H1 (cell line): Measurements from ENCODE around the gene TAMALIN. TPM values are rescaled to one million over a fixed set of nuclear protein-coding genes. Genes with fewer than 3 reads are reported as not detected.

Experiments
- CTCF ChIA-PET: fragments of 300-600 bp; sonication (Branson Sonifier 250); formaldehyde crosslinking; loops from one replicate; lab custom pipeline; 2021; ENCODE audit not compliant: partially characterized antibody; lab: Charles Lee
- POLR2A ChIA-PET: fragments of 300-600 bp; sonication (Branson Sonifier 250); formaldehyde crosslinking; loops from one replicate; lab custom pipeline; 2021; ENCODE audit warnings: inconsistent platforms; ENCODE audit not compliant: partially characterized antibody; lab: Charles Lee
- DNase-seq, 2 experiments: peaks; one replicate each; pipeline versions ENCODE4 v3.0.0 to v3.0.0-alpha.2; 2010 to 2022; ENCODE audit warnings: low spot score in 2 of 2, low read depth in 1 of 2, mixed read lengths in 1 of 2
- FAIRE-seq: peaks from 2 replicates; lab custom pipeline; 2011; peaks lifted over from hg19 to GRCh38; lab: Jason Lieb, UNC
- H2AFZ ChIP-seq: 2 replicates; pipeline ENCODE4 v1.8.1; 2012; ENCODE audit warnings: low read length, inconsistent platforms
- H2AK5ac ChIP-seq: 2 replicates; pipeline ENCODE4 v1.6.1; 2013; ENCODE audit warnings: low read depth, low read length
- H2BK120ac ChIP-seq: replicated peaks from 2 replicates; pipeline ENCODE3; 2013; ENCODE audit warnings: low read depth, low read length, inconsistent platforms
- H2BK12ac ChIP-seq: 2 replicates; pipeline ENCODE4 v1.6.1; 2013; ENCODE audit warnings: low read depth, low read length
- H2BK15ac ChIP-seq: 2 replicates; pipeline ENCODE4 v1.6.1; 2013; ENCODE audit warnings: low read length
- H2BK20ac ChIP-seq: 2 replicates; pipeline ENCODE4 v1.6.1; 2013; ENCODE audit warnings: low read length
- H2BK5ac ChIP-seq: 2 replicates; pipeline ENCODE4 v1.6.1; 2013; ENCODE audit warnings: low read depth, low read length
- H3K14ac ChIP-seq: 2 replicates; pipeline ENCODE4 v1.6.1; 2013; ENCODE audit warnings: inconsistent platforms; ENCODE audit not compliant: insufficient read length
- H3K18ac ChIP-seq: 2 replicates; pipeline ENCODE4 v1.6.1; 2013; ENCODE audit warnings: low read length; ENCODE audit errors: extremely low read depth
- H3K23ac ChIP-seq: 2 replicates; pipeline ENCODE4 v1.6.1; 2013; ENCODE audit warnings: inconsistent platforms; ENCODE audit not compliant: insufficient read length
- H3K23me2 ChIP-seq: 2 replicates; pipeline ENCODE4 v1.6.1; 2013; ENCODE audit warnings: low read depth, low read length
- H3K27ac ChIP-seq: 2 replicates; pipeline ENCODE4 v1.6.1; 2011; ENCODE audit warnings: low read depth, low read length, inconsistent platforms
- H3K27me3 ChIP-seq, 4 experiments: replicated peaks in 1 of 4; 1 replicate in 1 of 4; 2 replicates in 3 of 4; pipeline versions ENCODE4 v1.6.1 to v1.8.1; 2011 to 2013; ENCODE audit warnings: low read length in 3 of 4, mild to moderate bottlenecking in 3 of 4, inconsistent platforms in 2 of 4, mixed read lengths in 2 of 4, moderate library complexity in 1 of 4; ENCODE audit not compliant: control insufficient read depth in 3 of 4, insufficient read depth in 3 of 4; ENCODE audit errors: extremely low read depth in 1 of 4
- H3K36me3 ChIP-seq, 4 experiments: 2 replicates each; pipeline versions ENCODE4 v1.6.1 to v1.8.1; 2011 to 2013; ENCODE audit warnings: mild to moderate bottlenecking in 4 of 4, low read length in 3 of 4, moderate library complexity in 2 of 4, control low read depth in 1 of 4, inconsistent platforms in 1 of 4; ENCODE audit not compliant: insufficient read depth in 4 of 4, control insufficient read depth in 2 of 4
- H3K4ac ChIP-seq: replicated peaks from 2 replicates; pipeline ENCODE3; 2013; ENCODE audit warnings: low read length, low read depth, mixed read lengths, inconsistent platforms; ENCODE audit not compliant: insufficient read length
- H3K4me1 ChIP-seq, 4 experiments: replicated peaks in 1 of 4; 1 replicate in 1 of 4; 2 replicates in 3 of 4; pipeline versions ENCODE4 v1.6.1 to v1.8.1; 2011 to 2013; ENCODE audit warnings: low read length in 3 of 4, inconsistent platforms in 2 of 4, mixed read lengths in 1 of 4; ENCODE audit not compliant: insufficient read depth in 4 of 4, control insufficient read depth in 3 of 4
- H3K4me2 ChIP-seq, 2 experiments: 2 replicates each; pipeline versions ENCODE4 v1.6.1 to v1.8.1; 2011 to 2013; ENCODE audit warnings: low read depth in 2 of 2, low read length in 2 of 2, control low read depth in 1 of 2, inconsistent platforms in 1 of 2, mild to moderate bottlenecking in 1 of 2; ENCODE audit not compliant: insufficient read depth in 1 of 2
- H3K4me3 ChIP-seq, 4 experiments: fragments of 200-600, 300-600 bp in 1 of 4; sonication (generic), shearing (Covaris generic), sonication (Bioruptor Twin) in 1 of 4; 2 replicates each; pipeline versions ENCODE4 v1.5.1 to v1.8.1; 2011 to 2016; ENCODE audit warnings: low read length in 4 of 4, low read depth in 3 of 4, control low read depth in 2 of 4, inconsistent platforms in 2 of 4, mild to moderate bottlenecking in 2 of 4, mixed read lengths in 1 of 4, moderate library complexity in 1 of 4; ENCODE audit not compliant: insufficient read depth in 2 of 4; ENCODE audit errors: extremely low read depth in 1 of 4
- H3K56ac ChIP-seq: replicated peaks from 2 replicates; pipeline ENCODE3; 2013; ENCODE audit warnings: low read depth, mild to moderate bottlenecking, mixed read lengths, low read length, inconsistent platforms; ENCODE audit not compliant: insufficient read length
- H3K79me1 ChIP-seq: 2 replicates; pipeline ENCODE4 v1.6.1; 2013; ENCODE audit warnings: low read depth, low read length, control low read depth
- H3K79me2 ChIP-seq, 2 experiments: 2 replicates each; pipeline versions ENCODE4 v1.6.1 to v1.8.1; 2012 to 2013; ENCODE audit warnings: low read length in 2 of 2, mild to moderate bottlenecking in 2 of 2, inconsistent platforms in 1 of 2; ENCODE audit not compliant: insufficient read depth in 2 of 2, control insufficient read depth in 1 of 2
- H3K9ac ChIP-seq, 4 experiments: replicated peaks in 1 of 4; 1 replicate in 1 of 4; 2 replicates in 3 of 4; pipeline versions ENCODE4 v1.6.1 to v1.8.1; 2011 to 2013; ENCODE audit warnings: low read depth in 3 of 4, low read length in 3 of 4, control low read depth in 2 of 4, mild to moderate bottlenecking in 2 of 4, moderate library complexity in 2 of 4, inconsistent platforms in 1 of 4; ENCODE audit errors: extremely low read depth in 1 of 4
- H3K9me3 ChIP-seq, 2 experiments: 2 replicates each; pipeline versions ENCODE4 v1.6.1 to v1.8.1; 2012 to 2013; ENCODE audit warnings: mild to moderate bottlenecking in 2 of 2, moderate library complexity in 2 of 2, control low read depth in 1 of 2, inconsistent platforms in 1 of 2, low read depth in 1 of 2, low read length in 1 of 2, mixed read lengths in 1 of 2; ENCODE audit not compliant: insufficient read depth in 2 of 2
- H4K20me1 ChIP-seq, 2 experiments: replicated peaks in 1 of 2; 2 replicates each; pipeline versions ENCODE3 to v1.8.1; 2011 to 2013; ENCODE audit warnings: inconsistent platforms in 2 of 2, low read length in 2 of 2, mild to moderate bottlenecking in 1 of 2; ENCODE audit not compliant: insufficient read depth in 2 of 2, control insufficient read depth in 1 of 2
- H4K5ac ChIP-seq: 2 replicates; pipeline ENCODE4 v1.6.1; 2013; ENCODE audit warnings: low read length, low read depth, mixed read lengths, inconsistent platforms; ENCODE audit not compliant: insufficient read length
- H4K8ac ChIP-seq: 2 replicates; pipeline ENCODE4 v1.8.0; 2013; ENCODE audit warnings: mild to moderate bottlenecking, moderate library complexity, low read length, inconsistent platforms; ENCODE audit not compliant: insufficient read depth; ENCODE audit errors: extremely low read depth
- H4K91ac ChIP-seq: replicated peaks from 2 replicates; pipeline ENCODE3; 2013; ENCODE audit warnings: low read length, mixed read lengths, inconsistent platforms; ENCODE audit not compliant: insufficient read length
- GABPA ChIP-seq: IDR thresholded peaks from 2 replicates; pipeline ENCODE4 v1.6.1; 2011; ENCODE audit warnings: mild to moderate bottlenecking, low read length, moderate library complexity, borderline replicate concordance; ENCODE audit not compliant: insufficient read depth
- SP2 ChIP-seq: IDR thresholded peaks from 2 replicates; pipeline ENCODE4 v1.6.1; 2012; ENCODE audit warnings: mild to moderate bottlenecking, low read length, inconsistent platforms
- TAF1 ChIP-seq: IDR thresholded peaks from 2 replicates; pipeline ENCODE4 v1.6.1; 2011; ENCODE audit warnings: mild to moderate bottlenecking, low read depth, low read length
- TAF7 ChIP-seq: optimal IDR thresholded peaks from 2 replicates; pipeline ENCODE3; 2011; ENCODE audit warnings: low read depth, mild to moderate bottlenecking, inconsistent platforms, low read length, moderate library complexity, borderline replicate concordance
- WGBS, 2 experiments: shearing (Covaris generic) in 1 of 2; methylation state at CpG; one replicate each; pipeline versions ENCODE4 v1.1.6 to v1.1.7; 2013 to 2015; ENCODE audit warnings: low lambda C conversion rate in 2 of 2, mixed read lengths in 2 of 2, inconsistent platforms in 1 of 2, low coverage in 1 of 2, missing lambda C conversion rate in 1 of 2; ENCODE audit not compliant: insufficient replicate concordance in 2 of 2, insufficient coverage in 1 of 2, insufficient read length in 1 of 2; ENCODE audit errors: extremely low coverage in 1 of 2, missing lambda C conversion rate in 1 of 2; 5-methylcytosine and 5-hydroxymethylcytosine counted together
- polyA plus RNA-seq, 7 experiments: library from polyadenylated mRNA; depleted of rRNA in 3 of 7; stranded (reverse) in 5 of 7; unstranded in 2 of 7; fragments of >200 nt in 5 of 7; fragments of 200-250 nt in 2 of 7; gene quantifications; 1 replicate in 5 of 7; 2 replicates in 1 of 7; 4 replicates in 1 of 7; pipeline versions ENCODE4 v1.2.1 to v1.2.3, GENCODE V29; 2011 to 2013; ENCODE audit warnings: missing spikeins in 2 of 7, mixed read lengths in 2 of 7
- total RNA-seq: library from RNA; stranded (reverse); fragmentation: NEBNext Ultra II Directional; extraction: Animal tissue kit (Norgen Biotek cat#: 25700); gene quantifications from 2 replicates; pipeline ENCODE4 v1.2.1, GENCODE V29; 2021

Gene TAMALIN
- total and polyA plus RNA-seq, 2 of the 8 experiments (the other 6 are each of a cell fraction or from before 2014, with no cell fraction given): 2.6 to 4.9 TPM

- 88% methylated on average over 16 of the region's 21 CpGs; no CpG with 5 or more reads in 1 of the 2 experiments for WGBS, 2 experiments
- Histone ChIP-seq H3K23ac (no peak overlapping the region), H2BK20ac (no peak overlapping the region)
These were observed 36.9 kb downstream of the TAMALIN start for GRCh38 chr12:52043386-52044212.

More at GRCh38 chr12:52043386-52044212, 36.9 kb downstream of the TAMALIN start:
- Histone ChIP-seq H4K5ac (no peak overlapping the region), H3K79me2 (peaks cover 0 to 19% of the 10 kb centered on the region in 2 experiments; a peak in 2 of 4 replicates), H2AK5ac (no peak overlapping the region), H3K14ac (no peak overlapping the region), H2BK120ac (no peak overlapping the region), H3K4me2 (no peak overlapping the region), H2BK15ac (no peak overlapping the region), H2AFZ (no peak overlapping the region), H3K9ac (no peak overlapping the region), H3K4ac (no peak overlapping the region), H3K4me1 (peaks cover 0 to 3% (median 0%) of the 10 kb centered on the region in 4 experiments; a peak in 2 of 7 replicates), H3K56ac (no peak overlapping the region), H3K18ac (no peak overlapping the region), H3K79me1 (peaks cover 4% of the 10 kb centered on the region), H3K23me2 (no peaks in the 10 kb centered on the region), H3K9me3 (no peaks in the 10 kb centered on the region), H3K27ac (no peak overlapping the region), H4K20me1 (peaks cover 4 to 20% of the 10 kb centered on the region in 2 experiments), H3K27me3 (peaks cover 0 to 2% (median under 1%) of the 10 kb centered on the region in 4 experiments; a peak in 3 of 7 replicates), H3K4me3 (no peak overlapping the region), H2BK5ac (no peak overlapping the region), H4K8ac (no peak overlapping the region), H4K91ac (no peak overlapping the region), H2BK12ac (no peak overlapping the region), H3K36me3 (no peaks in the 10 kb centered on the region; a peak in 2 of 8 replicates)
- CTCF ChIA-PET: interaction anchor here (0.7 to 15.8 kb wide), 12 partner anchors 15 to 334 kb away, joined by 3 to 294 read pairs (median 6); partner anchors contain the start of genes ATG101 and SMIM41
- POLR2A ChIA-PET: interaction anchor here (0.7 to 2.4 kb wide), 6 partner anchors 9 to 36 kb away, joined by 3 to 11 read pairs (median 4); partner anchors contain the start of genes ATG101 and SMIM41
- DNase-seq (no peak), FAIRE-seq (no peak)
- TF ChIP-seq TAF7: no peak
- no peak for TF ChIP-seq SP2
- no peak for TF ChIP-seq TAF1
- no peak for TF ChIP-seq GABPA
